HepG2 (cell line): ENCODE data around the gene C11orf68. TPM values are rescaled to one million over a fixed set of nuclear protein-coding genes. Genes with fewer than 3 reads are reported as not detected.

ENCODE experiments used
- ATF4 ChIP-seq, 2 experiments: fragments of 450-650 bp in 1 of 2; sonication (generic) in 1 of 2; formaldehyde crosslinking; IDR thresholded peaks; 2 replicates each; pipeline versions ENCODE4 v1.5.0 to v1.8.0; 2020 to 2022; ENCODE audit warnings: mild to moderate bottlenecking in 1 of 2, missing genetic modification reagents in 1 of 2
- GATAD1 ChIP-seq: IDR thresholded peaks from 2 replicates; pipeline ENCODE4 v1.6.1; 2016; ENCODE audit warnings: missing genetic modification reagents, missing compliant biosample characterization
- GLMP ChIP-seq: sonication (generic); formaldehyde crosslinking; IDR thresholded peaks from 2 replicates; pipeline ENCODE4 v1.9.0; 2021; ENCODE audit warnings: missing genetic modification reagents, mild to moderate bottlenecking, borderline replicate concordance
- KAT7 ChIP-seq: IDR thresholded peaks from 2 replicates; pipeline ENCODE4 v1.6.1; 2018; ENCODE audit warnings: borderline replicate concordance, missing compliant biosample characterization
- NPAS2 ChIP-seq: sonication (generic); formaldehyde crosslinking; IDR thresholded peaks from 2 replicates; pipeline ENCODE4 v1.8.0; 2022; ENCODE audit warnings: mild to moderate bottlenecking, missing genetic modification reagents, borderline replicate concordance
- NR2F6 ChIP-seq, 2 experiments: IDR thresholded peaks; 2 replicates each; pipeline ENCODE4 v1.6.1; 2016; ENCODE audit warnings: antibody characterized with exemption in 1 of 2, mild to moderate bottlenecking in 1 of 2
- PREB ChIP-seq: sonication (generic); formaldehyde crosslinking; IDR thresholded peaks from 2 replicates; pipeline ENCODE4 v1.4.0; 2020; ENCODE audit warnings: missing genetic modification reagents
- SMAD1 ChIP-seq: sonication (generic); formaldehyde crosslinking; IDR thresholded peaks from 2 replicates; pipeline ENCODE4 v1.4.0; 2020; ENCODE audit warnings: missing genetic modification reagents, low read depth, mild to moderate bottlenecking, borderline replicate concordance
- SNAPC2 ChIP-seq: sonication (generic); formaldehyde crosslinking; IDR thresholded peaks from 2 replicates; pipeline ENCODE4 v1.8.1; 2022; ENCODE audit warnings: mild to moderate bottlenecking, missing genetic modification reagents
- TAF1 ChIP-seq: sonication (generic); formaldehyde crosslinking; IDR thresholded peaks from 2 replicates; pipeline ENCODE4 v1.4.0; 2020; ENCODE audit warnings: missing genetic modification reagents
- ZMYM3 ChIP-seq: sonication (generic); formaldehyde crosslinking; IDR thresholded peaks from 2 replicates; pipeline ENCODE4 v1.5.1; 2020; ENCODE audit warnings: mild to moderate bottlenecking, missing genetic modification reagents
- ZNF136 ChIP-seq: sonication (generic); formaldehyde crosslinking; IDR thresholded peaks from 2 replicates; pipeline ENCODE4 v1.8.1; 2022; ENCODE audit warnings: low read depth, mild to moderate bottlenecking, moderate library complexity, missing genetic modification reagents
- ZNF230 ChIP-seq: sonication (generic); formaldehyde crosslinking; IDR thresholded peaks from 2 replicates; pipeline ENCODE4 v1.4.0; 2020; ENCODE audit warnings: mild to moderate bottlenecking, missing genetic modification reagents
- ZNF234 ChIP-seq: sonication (generic); formaldehyde crosslinking; conservative IDR thresholded peaks from 2 replicates; pipeline ENCODE4 v1.5.1; 2020; ENCODE audit warnings: mild to moderate bottlenecking, missing genetic modification reagents
- ZNF275 ChIP-seq: sonication (generic); formaldehyde crosslinking; IDR thresholded peaks from 2 replicates; pipeline ENCODE4 v1.8.0; 2022; ENCODE audit warnings: missing genetic modification reagents, mild to moderate bottlenecking, inconsistent platforms, borderline replicate concordance
- ZNF687 ChIP-seq: sonication (generic); formaldehyde crosslinking; IDR thresholded peaks from 2 replicates; pipeline ENCODE4 v1.5.1; 2020; ENCODE audit warnings: mild to moderate bottlenecking, missing genetic modification reagents, moderate library complexity
- ZNF691 ChIP-seq: sonication (generic); formaldehyde crosslinking; IDR thresholded peaks from 2 replicates; pipeline ENCODE4 v1.4.0; 2020; ENCODE audit warnings: missing genetic modification reagents, low read depth, mild to moderate bottlenecking, borderline replicate concordance
- ZSCAN22 ChIP-seq: sonication (generic); formaldehyde crosslinking; IDR thresholded peaks from 2 replicates; pipeline ENCODE4 v1.4.0; 2020; ENCODE audit warnings: mild to moderate bottlenecking, missing genetic modification reagents
- polyA plus RNA-seq, 8 experiments: library from polyadenylated mRNA; depleted of rRNA in 3 of 8; stranded (reverse) in 7 of 8; unstranded in 1 of 8; fragments of >200 nt; fragmentation: Illumina TruSeq in 4 of 8; extraction: Trizol in 4 of 8; gene quantifications; 2 replicates each; pipeline versions ENCODE4 v1.2.1 to v1.2.3, GENCODE V29; 2011 to 2016; ENCODE audit warnings: low read depth in 4 of 8, missing spikeins in 1 of 8, mixed read lengths in 1 of 8; ENCODE audit not compliant: insufficient read depth in 1 of 8
- total RNA-seq, 5 experiments: library from RNA; depleted of rRNA; stranded (reverse); fragments of >200 nt; fragmentation: Illumina TruSeq; extraction: Trizol; gene quantifications; 2 replicates each; pipeline ENCODE4 v1.2.3, GENCODE V29; 2016; ENCODE audit warnings: low read depth in 1 of 5

Gene C11orf68
- total and polyA plus RNA-seq, 2 of the 13 experiments (the other 11 are each of a cell fraction or from before 2014, with no cell fraction given), result 8.4 to 28.3 TPM

- TF ChIP-seq ZNF687 (CRISPR knock-in tag) (peak; percentile 82), SMAD1 (no peak), ZNF234 (CRISPR knock-in tag) (no peak), PREB (CRISPR knock-in tag) (no peak), KAT7 (CRISPR knock-in tag) (no peak), ZNF136 (CRISPR knock-in tag) (no peak), ZNF230 (CRISPR knock-in tag) (no peak), ATF4 (CRISPR knock-in tag; IDR thresholded peaks at IDR 0.05) (peak in 1 of 2 experiments; percentile 31; a peak in 1 of 4 replicates), TAF1 (CRISPR knock-in tag) (peak; percentile 42; the same call in 1 of the 2 replicates), NR2F6 (IDR thresholded peaks at IDR 0.05) (0 out of 2 replicates have a peak, but pooled peaks have one; percentile 10), NR2F6 (CRISPR knock-in tag; IDR thresholded peaks at IDR 0.05) (no peak), GATAD1 (CRISPR knock-in tag) (no peak; the same call in none of the 2 replicates), SNAPC2 (CRISPR knock-in tag) (no peak), ZNF275 (0 out of 2 replicates have a peak, but pooled peaks have one; percentile 38), ZSCAN22 (CRISPR knock-in tag) (no peak), ZMYM3 (CRISPR knock-in tag) (peak; percentile 97), ZNF691 (no peak), NPAS2 (CRISPR knock-in tag) (no peak), GLMP (no peak)
These were observed 45.3 kb downstream of the C11orf68 start (continued) for GRCh38 chr11:65873318-65874156.
